HG03025 (cell line): ENCODE measurements around the gene HTR1D.
"Not testable (repeated sequence)": the region's sequence is repeated elsewhere in the genome, so short reads cannot be mapped to it uniquely, and the experiment has no call there.

ENCODE experiments used
- ATAC-seq: cut with Tn5 transposase; IDR thresholded peaks from one replicate; pipeline ENCODE4 v1.9.1; 2021; ENCODE audit warnings: mild to moderate bottlenecking, moderate library complexity; ENCODE audit not compliant: unreplicated experiment, low FRiP score

HTR1D gene

GRCh38 chr1:23222331-23222730 is 5.0 kb upstream of the HTR1D start:
- no peak for ATAC-seq

- ATAC-seq = no peak
Measured at GRCh38 chr1:23221107-23221506, 3.8 kb upstream of the HTR1D start.

- no peak for ATAC-seq
Measured at GRCh38 chr1:23216771-23217420, 406 bp downstream of the HTR1D start.

GRCh38 chr1:23215751-23216449 is 1.4 kb downstream of the HTR1D start:
- ATAC-seq = no peak

- no peak for ATAC-seq
Measured at GRCh38 chr1:23215291-23215690, 2.0 kb downstream of the HTR1D start.

- no peak for ATAC-seq
Measured at GRCh38 chr1:23214640-23215039, 2.7 kb downstream of the HTR1D start.

GRCh38 chr1:23211955-23212354 is 5.3 kb downstream of the HTR1D start:
- ATAC-seq = no peak

- no peak for ATAC-seq
Measured at GRCh38 chr1:23210963-23211362, 6.3 kb downstream of the HTR1D start.

GRCh38 chr1:23210351-23210785 is 6.9 kb downstream of the HTR1D start:
- no peak for ATAC-seq

- no peak for ATAC-seq
Measured at GRCh38 chr1:23209770-23210169, 7.5 kb downstream of the HTR1D start.

- no peak for ATAC-seq
Measured at GRCh38 chr1:23208527-23208926, 8.8 kb downstream of the HTR1D start.

GRCh38 chr1:23207733-23208132 is 9.6 kb downstream of the HTR1D start:
- ATAC-seq = not testable (repeated sequence)

- ATAC-seq = no peak
Measured at GRCh38 chr1:23202263-23202749, 15.0 kb downstream of the HTR1D start.

- ATAC-seq = no peak
Measured at GRCh38 chr1:23200883-23201282, 16.4 kb downstream of the HTR1D start.

- ATAC-seq = no peak
Measured at GRCh38 chr1:23198373-23198772, 18.9 kb downstream of the HTR1D start.

GRCh38 chr1:23196627-23197328 is 20.5 kb downstream of the HTR1D start:
- no peak for ATAC-seq

- ATAC-seq = no peak
Measured at GRCh38 chr1:23194119-23194984, 22.9 kb downstream of the HTR1D start.

GRCh38 chr1:23193391-23194118 is 23.7 kb downstream of the HTR1D start:
- ATAC-seq = no peak

GRCh38 chr1:23191199-23191598 is 26.1 kb downstream of the HTR1D start:
- ATAC-seq = no peak

GRCh38 chr1:23188936-23189452 is 28.3 kb downstream of the HTR1D start:
- not testable (repeated sequence) for ATAC-seq
